Inflammatory macrophage treated with lipopolysaccharide for 1 hour (primary cell): Measurements from ENCODE around the gene RNF224.
"Not testable (repeated sequence)": the region's sequence is repeated elsewhere in the genome, so short reads cannot be mapped to it uniquely, and the experiment has no call there.

ENCODE experiments used
- DNase-seq, 2 donors: peaks; one replicate each; pipeline ENCODE4 v3.0.0-alpha.2; 2020 to 2022

RNF224 gene

DNA sequence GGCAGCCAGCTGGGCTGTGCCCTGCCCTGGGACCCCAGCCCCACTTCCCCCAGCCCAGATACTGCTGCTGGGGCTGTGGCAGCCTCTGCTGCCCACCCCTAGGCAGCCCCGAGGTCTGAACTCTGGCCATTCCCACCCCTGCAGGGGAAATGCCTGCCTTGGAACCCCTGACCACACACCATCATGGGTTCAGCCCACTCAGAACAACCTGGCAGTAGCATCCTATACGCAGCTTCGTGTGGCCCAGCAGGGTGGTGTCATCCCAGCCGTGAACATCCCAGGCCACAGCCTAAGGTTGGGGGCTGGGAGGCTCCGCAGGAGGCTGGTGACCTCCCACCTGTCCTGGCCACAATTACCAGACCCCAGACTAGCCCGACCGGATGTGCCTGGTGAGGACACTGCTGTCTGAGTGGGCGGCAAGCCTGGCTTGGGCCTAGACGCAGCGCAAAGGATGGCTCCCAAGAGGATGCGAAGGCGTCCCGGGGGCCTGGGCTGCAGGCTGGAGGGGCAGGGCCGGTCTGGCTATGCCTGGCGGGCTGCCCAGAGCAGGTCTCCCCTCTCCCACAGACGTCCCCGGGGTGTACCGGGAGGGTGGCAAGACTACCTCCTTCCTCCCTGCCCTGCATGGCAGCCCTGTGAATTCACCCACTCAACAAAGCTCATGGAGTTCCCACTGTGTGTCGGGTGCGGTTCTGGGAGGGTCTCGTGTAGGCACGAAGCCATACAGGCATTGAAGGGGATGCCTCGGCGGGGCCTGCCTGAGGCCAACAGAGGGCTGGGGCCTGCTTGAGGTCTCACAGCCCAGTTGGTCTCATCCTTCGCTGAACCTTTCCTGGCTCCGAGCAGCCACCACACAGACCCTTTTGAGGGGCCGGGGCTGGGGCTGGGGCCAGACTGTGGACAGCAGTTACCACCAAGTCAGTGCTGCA is 1.9 kb downstream of the RNF224 start:
- DNase-seq, result no peak

DNA sequence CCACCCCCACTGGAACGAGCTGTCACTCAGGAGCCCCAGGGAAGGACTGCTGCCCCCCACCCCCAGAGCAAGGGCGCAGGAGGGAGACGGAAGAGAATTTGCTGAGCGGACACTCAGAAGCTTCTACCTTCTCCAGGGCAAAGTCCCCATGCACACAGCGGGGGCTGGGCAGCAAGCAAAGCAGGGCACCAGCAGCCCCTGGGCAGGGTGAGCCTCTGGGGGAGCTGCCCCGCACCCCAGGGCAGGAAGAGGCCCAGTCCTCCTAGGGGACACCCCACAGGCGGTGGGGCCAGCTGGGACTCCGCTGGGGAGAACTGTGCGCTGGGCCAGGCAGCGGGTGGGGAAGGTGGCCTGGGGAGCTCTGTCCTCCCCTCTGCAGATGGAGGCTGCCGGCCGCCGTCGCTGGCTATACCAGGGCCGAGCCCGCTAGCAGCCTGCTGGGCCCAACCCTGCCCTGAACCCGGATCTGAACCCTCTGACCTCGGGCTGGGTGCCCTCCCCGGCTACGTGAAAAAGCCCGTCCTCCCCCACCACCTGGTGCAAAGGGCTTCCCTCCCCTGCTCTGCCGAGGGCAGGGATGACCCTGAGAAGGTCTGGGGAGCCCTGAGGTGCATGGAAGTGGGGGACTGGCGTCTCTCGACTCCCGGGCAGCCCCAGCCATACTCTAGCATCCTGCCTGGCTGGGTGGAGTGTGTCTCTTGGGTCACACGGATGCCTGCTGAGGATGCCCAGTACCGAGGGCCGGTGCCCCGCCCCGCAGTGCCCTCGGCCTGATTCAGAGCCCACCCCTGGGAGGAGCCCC is 2.8 kb downstream of the RNF224 start:
- DNase-seq, result no peak

GRCh38 chr9:137230705-137231371 is 3.5 kb downstream of the RNF224 start, which contains the start of gene SLC34A3:
Gene SLC34A3 (plus strand): TSS chr9:137230901. CDS start chr9:137231703, 802 bp downstream.
- DNase-seq, result no peak

DNA sequence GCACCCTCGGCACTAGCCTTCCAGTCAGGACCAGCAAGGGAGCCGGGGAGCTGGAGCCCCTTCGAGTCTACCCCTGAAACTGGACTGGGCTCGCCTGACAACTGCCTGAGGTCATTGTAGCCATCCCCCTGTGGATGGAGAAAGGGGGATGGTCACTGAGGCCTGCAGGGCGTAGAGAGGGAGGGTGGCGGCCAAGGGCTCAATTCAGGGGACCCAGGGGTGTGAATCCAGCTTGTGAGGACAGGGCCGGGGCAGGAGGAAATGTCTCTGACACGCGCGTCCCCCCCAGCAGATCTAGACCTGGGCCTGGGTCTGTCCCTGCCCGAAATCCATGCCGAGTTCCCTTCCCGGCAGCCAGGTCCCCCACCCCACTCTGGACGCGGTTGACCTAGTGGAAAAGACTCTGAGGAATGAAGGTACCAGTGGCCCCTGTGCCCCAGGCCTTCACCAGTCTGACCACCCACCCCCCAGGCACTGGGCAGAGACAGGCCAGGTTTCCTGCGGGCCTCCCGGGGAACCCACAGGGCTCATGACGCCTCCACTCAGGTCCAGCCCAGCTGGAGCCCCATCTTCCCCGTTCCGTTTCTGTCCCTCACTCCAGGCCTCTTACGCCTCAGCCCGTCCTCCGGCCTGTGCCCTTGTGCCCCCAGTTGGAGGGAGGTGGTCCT is 4.2 kb downstream of the RNF224 start:
- no peak for DNase-seq

DNA sequence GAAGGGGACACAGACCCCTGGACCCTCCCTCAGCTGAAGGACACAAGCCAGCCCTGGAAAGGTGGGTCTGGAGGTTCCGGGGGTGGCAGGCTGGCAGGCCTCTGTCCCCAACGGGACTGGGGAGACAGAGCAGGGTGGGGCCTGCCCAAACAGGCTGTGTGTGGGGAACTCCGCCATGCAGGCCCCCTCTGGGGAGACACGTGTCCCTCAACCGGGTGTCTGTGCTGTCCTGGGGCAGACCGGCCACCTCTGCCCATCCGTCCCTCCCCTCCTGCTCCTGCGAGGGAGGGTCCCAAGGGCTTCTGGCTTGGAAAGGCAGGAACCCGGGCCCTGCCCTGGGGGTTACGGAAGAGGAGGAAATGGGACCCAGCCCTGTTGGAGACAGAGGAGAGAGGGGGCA is 4.8 kb downstream of the RNF224 start:
- DNase-seq, result no peak

GRCh38 chr9:137232510-137232909 is 5.2 kb downstream of the RNF224 start:
- no peak for DNase-seq

DNA sequence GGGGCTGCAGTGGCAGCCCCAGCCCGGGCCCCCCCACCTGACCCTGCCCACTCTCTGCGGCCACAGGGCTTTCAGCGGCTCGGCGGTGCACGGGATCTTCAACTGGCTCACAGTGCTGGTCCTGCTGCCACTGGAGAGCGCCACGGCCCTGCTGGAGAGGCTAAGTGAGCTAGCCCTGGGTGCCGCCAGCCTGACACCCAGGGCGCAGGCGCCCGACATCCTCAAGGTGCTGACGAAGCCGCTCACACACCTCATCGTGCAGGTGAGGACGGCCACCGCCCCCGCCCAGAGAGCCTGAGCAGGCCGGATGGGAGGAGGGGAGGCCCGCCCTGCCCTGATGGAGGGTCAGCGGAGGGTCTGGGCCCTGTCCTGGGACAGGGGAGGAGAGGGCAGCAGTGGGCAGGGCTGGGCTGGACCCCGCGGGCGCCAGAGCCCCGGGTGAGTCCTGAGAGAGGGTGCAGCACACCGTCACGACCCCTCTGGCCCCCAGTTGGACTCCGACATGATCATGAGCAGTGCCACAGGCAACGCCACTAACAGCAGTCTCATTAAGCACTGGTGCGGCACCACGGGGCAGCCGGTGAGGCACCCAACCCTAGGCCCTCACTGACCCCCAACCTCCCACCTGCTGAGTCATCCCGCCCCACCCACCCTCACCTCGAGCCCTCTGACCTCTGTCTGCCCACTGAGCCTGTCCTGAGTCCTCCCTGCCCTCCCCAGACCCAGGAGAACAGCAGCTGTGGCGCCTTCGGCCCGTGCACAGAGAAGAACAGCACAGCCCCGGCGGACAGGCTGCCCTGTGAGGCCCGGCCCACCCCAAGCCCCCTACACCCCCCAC is 6.1 kb downstream of the RNF224 start:
- no peak for DNase-seq

DNA sequence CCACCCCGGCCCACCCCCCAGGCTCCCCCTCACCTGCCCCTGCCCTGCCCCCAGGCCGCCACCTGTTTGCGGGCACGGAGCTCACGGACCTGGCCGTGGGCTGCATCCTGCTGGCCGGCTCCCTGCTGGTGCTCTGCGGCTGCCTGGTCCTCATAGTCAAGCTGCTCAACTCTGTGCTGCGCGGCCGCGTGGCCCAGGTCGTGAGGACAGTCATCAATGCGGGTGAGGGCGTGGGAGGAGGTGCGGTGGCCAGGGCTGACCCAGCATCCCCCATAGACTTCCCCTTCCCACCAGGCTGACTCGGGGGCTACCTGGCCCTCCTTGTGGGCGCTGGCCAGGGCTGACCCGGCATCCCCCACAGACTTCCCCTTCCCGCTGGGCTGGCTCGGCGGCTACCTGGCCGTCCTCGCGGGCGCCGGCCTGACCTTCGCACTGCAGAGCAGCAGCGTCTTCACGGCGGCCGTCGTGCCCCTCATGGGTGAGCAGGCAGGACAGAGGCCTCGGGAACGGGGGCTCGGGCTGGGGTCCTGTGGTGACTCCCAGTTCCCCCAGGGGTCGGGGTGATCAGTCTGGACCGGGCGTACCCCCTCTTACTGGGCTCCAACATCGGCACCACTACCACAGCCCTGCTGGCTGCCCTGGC is 6.9 kb downstream of the RNF224 start:
- DNase-seq, result no peak

GRCh38 chr9:137234758-137235423 is 7.6 kb downstream of the RNF224 start:
- no peak for DNase-seq

DNA sequence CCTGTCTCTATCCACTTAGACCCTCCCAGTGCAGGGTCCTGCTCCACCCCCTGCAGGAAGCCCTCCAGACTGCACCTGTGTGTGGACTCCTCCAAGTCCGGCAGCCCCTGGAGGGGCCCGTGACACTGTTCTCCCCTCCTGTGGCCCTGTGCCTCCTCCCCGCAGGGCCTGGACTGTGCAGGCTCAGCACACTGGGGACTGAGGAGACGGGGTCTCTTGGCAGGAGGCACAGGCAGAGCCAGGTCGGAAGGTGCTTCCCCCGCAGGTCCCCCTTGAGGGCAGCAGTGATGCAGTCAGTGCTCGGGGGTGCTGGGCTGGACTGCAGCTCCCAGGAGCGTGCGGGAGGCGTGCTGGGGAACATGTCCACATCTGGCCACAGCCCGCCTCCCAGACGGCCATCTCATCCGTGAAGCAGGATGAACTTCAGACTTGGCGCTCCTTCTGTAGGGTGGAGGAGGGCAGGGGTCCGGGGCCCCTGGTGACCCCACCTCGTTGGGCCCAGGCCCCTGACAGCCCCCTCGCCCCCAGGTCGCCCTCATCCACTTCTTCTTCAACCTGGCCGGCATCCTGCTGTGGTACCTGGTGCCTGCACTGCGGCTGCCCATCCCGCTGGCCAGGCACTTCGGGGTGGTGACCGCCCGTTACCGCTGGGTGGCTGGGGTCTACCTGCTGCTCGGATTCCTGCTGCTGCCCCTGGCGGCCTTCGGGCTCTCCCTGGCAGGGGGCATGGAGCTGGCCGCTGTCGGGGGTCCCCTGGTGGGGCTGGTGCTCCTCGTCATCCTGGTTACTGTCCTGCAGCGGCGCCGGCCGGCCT is 8.3 kb downstream of the RNF224 start:
- DNase-seq, result no peak

DNA sequence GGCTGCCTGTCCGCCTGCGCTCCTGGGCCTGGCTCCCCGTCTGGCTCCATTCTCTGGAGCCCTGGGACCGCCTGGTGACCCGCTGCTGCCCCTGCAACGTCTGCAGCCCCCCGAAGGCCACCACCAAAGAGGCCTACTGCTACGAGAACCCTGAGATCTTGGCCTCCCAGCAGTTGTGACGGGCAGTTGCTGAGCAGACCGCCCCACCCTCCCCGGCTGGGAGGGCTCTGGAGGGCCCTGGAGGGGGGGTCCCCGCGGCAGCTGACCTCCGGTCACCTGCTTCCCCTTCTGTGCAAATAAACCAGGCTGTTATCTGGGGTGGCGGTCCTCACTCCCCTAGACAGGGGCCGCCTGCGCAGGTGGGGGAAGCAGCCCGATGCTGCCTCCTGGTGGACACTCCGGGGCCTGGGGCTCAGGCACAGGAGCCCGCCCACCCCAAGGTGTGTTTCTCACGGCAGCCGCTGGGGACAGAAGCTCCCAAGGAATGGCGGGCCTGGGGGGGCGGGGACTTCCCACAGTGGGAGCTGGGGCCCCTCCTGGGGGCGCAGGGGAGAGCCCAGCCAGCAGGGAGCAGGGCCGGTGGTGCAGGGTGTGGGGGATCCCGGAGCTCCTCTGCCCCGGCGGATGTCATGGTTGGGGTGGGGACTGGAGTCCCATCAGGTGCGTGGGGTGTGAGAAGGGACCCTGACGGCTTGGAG is 9.1 kb downstream of the RNF224 start:
- peak; percentile 62 to 86 for DNase-seq

DNA sequence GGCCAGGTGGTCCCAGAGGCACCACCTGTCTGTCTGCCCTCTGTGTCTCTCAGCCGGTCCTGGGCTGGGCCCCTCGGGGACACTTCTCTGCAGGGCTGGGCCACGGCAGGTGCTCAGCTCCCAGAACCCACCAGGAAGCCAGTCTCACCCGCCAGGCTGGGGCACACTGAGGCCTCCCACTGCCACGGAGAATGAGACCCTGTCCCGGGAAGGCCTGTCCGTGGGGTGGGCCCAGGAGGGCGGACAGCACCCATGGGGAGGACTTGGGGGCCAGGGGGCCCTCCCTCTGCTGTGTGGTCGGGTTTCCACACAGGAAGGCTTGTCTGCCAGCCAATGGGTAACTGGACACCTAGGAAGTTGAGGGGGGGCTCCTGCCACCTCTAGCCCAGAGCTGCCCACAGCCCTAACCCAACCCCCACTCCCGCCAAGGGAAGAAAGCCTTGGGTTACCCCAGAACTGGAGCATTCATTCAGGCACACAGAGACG is 9.7 kb downstream of the RNF224 start:
- no peak for DNase-seq

GRCh38 chr9:137237759-137238726 is 10.7 kb downstream of the RNF224 start:
- no peak for DNase-seq

DNA sequence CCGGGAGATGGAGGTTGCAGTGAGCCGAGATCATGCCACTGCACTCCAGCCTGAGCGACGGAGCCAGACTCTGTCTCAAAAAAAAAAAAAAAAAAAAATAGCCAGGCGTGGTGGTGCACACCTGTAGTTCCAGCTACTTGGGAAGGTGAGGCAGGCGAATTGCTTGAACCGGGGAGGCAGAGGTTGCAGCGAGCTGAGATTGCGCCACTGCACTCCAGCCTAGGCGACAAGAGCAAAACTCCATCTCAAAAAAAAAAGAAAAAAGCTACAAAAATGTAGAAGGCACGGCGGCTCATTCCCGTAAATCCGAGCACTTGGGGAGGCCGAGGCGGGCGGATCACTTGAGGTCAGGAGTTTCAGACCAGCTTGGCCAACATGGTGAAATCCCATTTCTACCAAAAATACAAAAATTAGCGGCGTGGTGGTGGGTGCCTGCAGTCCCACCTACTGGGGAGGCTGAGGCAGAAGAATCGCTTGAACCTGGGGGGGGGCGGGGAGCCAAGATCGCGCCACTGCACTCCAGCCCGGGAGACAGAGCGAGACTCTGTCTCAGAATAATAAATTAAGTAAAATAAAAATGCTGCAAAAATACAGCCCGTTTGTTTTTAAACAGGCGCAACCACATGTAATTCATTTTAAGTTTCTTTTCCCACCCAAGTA is 12.4 kb downstream of the RNF224 start:
- not testable (repeated sequence) for DNase-seq

DNA sequence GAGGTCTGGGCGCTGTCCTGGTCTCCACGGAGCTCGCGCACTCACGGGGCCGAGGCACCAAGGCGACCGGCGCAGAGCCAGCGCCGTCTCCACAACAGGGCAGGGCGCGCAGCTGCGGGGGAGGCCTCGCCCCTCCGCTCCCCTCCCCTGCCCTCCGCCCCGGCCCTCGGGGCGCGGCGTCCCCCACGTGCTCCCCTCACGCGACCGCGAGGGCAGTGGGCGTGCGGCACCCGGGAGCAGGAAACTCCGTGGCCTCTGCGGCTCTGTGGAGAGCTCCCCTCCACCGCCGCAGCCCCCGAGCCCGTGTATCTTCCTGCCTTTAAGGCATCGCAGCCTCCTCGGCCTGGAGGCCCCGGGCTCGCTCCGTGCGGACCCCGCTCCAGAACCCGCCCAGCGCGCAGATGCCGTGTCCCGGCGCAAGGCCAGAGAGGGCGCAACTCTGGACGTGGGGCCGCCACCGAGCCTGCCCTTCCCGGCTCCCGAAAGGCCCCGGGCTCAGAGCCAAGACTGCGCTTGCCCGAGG is 13.1 kb downstream of the RNF224 start:
- peak in 1 of 2 donors; percentile 51 for DNase-seq

GRCh38 chr9:137240841-137241489 is 13.7 kb downstream of the RNF224 start, which contains the start of gene TUBB4B:
Gene TUBB4B (plus strand): TSS chr9:137241287. CDS start chr9:137241361, 74 bp downstream.
- DNase-seq, result peak; percentile 99 to 100
